Head of caudate nucleus (tissue), 42 donors: Measurements from ENCODE around the gene FUBP1.
"Not testable (repeated sequence)": the region's sequence is repeated elsewhere in the genome, so short reads cannot be mapped to it uniquely, and the experiment has no call there.

ENCODE experiments used
- DNase-seq, 42 donors: peaks; one replicate each; pipeline versions ENCODE4 v3.0.0 to v3.0.0-alpha.2; 2020 to 2021; ENCODE audit warnings: mixed read lengths in 7 of 42
- intact Hi-C: fragments of 100-400 bp; cut with DNase I; formaldehyde crosslinking; loops from one replicate; pipeline ENCODE4 v1.15.0; 2022

The FUBP1 gene

DNA sequence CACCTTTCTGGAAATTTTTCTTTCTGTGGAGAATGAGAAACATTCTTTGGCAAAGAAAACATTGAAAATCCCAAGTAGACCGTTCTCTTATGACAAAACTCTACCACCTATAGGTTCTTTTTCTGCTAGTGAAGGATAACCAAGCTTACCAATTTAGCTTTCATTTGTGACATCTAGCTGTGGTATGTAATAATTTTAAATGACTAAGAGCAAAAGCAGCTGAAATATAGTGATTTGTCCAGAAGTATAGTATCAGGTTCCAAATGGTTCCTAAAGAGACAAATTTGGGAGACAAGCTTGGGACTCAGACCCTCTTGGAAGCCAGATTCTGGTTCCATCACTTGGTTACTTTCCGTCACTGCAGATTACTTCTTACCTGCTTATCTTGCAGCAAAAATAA, 24.4 kb downstream of the FUBP1 start:
- no peak for DNase-seq

DNA sequence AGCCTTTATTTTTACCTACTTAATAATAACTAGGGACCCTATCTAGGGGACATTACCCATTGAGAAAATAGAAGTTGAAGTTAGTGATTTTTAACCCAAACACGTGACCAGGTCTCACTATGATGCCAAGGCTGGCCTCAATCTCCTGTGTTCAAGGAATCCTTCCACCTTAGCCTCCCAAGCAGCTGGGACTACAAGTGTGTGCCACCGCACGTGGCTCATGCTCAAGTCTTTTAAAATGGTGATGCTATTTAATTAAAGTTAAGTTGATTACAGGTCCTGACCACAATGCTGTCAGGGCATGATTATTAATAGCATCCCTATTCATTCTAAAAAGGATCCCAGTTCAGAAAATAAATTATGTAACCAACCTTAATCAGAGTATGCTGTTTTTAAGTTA, 25.0 kb downstream of the FUBP1 start:
- intact Hi-C loops = no loop called here
- DNase-seq = no peak

More for the DNA sequence above, 24.4 kb downstream of the FUBP1 start:
- intact Hi-C loops = no loop called here

DNA sequence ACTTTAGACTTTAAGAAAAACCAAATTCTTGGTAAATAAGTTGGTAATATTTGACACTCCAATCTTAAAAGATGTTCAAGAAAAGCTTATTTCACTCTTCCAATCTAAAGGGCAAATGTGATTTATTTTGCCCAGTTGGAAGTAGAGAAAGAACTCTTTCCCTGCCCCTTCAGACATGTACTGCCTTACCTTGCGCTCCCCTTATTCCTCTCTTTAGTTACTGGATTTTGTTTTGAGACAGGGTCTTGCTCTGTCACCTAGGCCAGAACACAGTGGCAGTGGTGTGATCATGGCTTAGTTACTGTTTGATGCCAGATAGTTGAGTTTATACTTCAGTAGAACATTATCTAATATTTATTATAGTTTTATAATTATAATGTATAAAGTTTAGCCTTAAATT, 27.5 kb downstream of the FUBP1 start:
- DNase-seq = no peak
- intact Hi-C loops = no loop called here

DNA sequence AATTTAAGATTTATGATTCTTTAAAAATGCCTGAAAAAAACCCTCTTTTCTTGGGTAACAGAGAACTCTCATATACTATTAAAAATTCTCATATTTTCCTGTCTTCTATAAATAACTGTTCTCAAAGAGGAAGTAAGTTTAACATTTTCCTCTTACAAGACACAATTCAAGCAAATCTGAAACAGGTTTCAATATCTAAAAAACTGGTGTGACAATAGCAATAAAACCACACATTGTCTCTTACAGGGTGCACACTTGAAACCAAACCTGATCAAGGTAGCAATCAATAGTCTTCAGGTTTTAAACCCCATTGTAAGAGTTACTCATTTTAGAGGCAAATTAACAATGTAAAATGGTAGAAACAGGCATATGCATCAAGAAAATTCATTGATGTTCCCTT, 28.0 kb downstream of the FUBP1 start:
- intact Hi-C loops = no loop called here
- DNase-seq = no peak

DNA sequence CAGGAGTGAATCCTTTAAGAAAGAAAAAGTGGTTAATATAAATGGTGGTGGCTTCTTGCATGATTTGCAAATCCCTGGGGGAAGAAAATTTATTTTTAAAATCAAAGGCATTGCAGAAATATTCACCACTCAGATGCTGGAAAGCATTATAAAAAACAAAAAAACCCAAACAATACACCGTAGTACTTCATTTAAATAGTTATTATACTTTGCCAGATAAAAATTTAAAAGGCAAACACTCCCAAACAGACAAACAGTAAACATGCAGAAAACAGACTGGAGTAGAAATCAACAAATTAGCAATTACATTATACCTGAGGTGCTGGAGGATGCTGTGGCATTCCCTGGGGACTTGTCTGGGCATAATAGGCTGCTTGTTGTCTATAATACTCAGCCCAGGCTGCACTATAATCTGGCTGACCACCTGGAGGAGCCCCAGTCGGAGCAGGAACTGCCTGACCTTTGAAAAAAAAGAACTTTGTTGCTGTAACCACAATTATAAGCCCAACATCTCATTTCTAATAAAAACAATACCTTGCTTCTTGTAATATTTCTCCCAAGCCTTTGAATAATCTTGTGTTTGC, 29.9 kb downstream of the FUBP1 start:
- DNase-seq = peak in 1 of 42 donors; percentile 13
- intact Hi-C loops = no loop called here

DNA sequence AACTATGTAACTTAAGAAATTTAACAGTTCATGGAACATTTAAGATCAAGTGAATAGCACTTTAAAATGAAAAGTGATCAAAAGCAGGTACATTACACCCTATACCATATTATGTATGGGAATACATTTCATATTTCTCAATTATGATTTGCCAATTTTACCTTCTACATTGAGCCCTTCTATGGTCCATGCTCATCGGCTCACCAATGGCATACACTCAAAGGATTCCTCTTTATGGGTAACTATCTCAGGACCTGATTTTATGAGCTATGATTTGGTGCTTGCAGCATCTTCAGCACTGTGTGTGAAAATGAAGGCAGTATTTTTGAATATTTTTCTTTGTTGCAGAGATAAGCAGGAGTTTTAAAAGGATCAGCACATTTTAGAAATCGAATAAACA, 33.5 kb downstream of the FUBP1 start:
- intact Hi-C loops = no loop called here
- no peak for DNase-seq

DNA sequence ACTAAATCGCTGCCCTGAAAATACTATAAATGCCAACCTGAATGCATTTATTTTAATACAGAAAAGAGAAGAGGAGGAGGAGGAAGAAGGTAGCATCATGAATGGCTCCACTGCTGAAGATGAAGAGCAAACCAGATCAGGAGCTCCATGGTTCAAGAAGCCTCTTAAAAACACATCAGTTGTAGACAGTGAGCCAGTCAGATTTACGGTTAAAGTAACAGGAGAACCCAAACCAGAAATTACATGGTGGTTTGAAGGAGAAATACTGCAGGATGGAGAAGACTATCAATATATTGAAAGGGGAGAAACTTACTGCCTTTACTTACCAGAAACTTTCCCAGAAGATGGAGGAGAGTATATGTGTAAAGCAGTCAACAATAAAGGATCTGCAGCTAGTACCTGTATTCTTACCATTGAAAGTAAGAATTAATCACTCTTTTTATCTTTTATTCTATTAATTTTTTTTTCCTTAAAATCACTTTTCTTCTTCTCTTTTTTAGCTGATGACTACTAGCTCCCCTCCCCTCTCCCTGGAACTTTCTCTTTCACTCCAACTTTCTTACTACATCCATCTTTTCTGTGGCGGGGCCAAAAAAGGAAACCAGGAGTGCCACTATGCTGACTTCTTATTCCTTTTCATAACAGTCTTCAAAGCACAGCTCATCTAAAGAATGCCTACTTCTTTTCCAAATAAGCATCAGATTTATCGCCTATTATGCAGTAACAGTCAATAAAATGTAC, 36.3 kb downstream of the FUBP1 start:
- no peak for DNase-seq
- intact Hi-C loops = no loop called here

DNA sequence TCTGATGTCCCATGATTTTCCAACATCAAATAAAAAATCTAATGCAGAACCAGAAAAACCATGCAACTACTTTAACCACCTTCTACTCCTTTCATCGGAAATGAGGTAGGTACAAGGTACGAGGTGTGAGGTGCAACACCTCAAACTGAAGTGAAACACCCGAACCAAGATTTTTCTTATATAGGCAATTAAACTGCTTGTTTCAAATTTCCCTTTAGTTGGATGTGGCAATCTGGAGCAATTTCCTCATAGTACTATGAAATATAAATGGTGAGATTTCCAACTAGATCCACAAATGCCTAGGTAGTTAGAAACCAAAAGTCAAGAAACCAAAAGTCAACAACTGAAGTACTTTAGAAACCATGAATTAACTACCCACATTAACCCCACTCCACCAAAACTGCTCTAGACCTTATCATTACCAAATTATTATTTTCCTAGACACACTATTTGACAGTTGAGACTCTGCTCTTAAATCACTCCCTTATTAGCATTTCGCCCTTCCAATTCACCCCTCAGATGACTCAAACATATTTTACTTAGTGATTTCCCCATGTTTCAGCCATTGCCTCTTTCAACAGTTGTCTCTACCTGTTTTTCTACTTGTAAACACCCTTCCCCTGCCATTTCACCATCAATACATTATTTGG, 37.8 kb downstream of the FUBP1 start:
- no peak for DNase-seq
- intact Hi-C loops = no loop called here

DNA sequence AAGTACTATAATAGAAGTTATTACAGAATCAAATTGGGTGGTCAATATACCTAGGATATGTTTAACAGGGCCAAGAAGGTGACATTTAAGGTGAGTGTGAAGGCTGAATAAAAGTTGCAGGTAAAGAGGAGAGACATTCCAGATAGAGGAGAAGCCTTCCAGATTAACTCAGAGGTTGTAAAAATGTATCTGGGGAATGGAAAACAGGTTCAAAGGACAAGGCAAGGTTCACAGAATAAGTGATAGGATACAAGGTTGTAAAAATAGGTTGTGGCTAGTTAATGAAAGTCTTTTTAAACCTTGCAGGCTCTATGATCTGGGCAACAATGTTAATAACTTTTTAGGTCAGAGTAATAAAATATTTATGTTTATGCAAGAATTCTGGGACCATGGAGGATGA, 40.2 kb downstream of the FUBP1 start:
- intact Hi-C loops = no loop called here
- DNase-seq = no peak

DNA sequence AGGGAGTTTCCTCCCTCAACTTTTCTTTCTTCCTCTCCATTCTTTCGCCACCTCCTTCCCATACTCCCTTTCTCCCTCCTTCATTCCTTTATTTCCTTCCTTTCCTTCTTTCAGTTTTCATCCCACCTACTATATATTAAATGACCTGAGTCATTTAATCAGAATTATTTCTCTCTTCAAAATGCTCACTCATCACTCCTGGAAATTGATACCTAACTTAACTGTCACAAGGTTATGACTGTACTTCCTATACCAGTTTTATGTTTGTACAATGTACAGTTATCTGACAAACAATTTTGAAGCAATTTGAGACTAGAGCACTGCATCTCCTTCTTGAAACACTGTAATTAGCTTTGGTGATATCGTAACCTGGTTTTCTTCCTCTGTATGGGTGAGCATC, 49.1 kb downstream of the FUBP1 start:
- intact Hi-C loops = no loop called here
- DNase-seq = no peak

DNA sequence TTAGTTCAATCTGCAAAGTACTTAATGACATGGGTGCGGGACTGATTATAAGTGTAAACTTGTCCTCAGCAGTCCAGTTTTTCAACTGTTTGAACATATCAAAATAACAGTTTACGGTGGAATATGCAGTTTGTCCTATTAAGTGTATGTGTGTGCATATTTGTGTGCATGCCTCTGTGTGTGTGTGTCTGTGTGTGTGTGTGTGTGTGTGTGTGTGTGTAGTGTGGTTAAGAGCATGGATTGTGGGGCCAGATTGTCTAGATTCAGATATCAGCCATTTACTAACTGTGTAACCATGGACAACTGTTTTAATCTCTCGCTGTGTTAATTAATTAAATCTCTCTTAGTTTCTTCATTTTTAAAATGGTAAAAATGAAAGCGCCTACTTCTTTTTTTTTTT, 51.5 kb downstream of the FUBP1 start:
- intact Hi-C loops = no loop called here

DNA sequence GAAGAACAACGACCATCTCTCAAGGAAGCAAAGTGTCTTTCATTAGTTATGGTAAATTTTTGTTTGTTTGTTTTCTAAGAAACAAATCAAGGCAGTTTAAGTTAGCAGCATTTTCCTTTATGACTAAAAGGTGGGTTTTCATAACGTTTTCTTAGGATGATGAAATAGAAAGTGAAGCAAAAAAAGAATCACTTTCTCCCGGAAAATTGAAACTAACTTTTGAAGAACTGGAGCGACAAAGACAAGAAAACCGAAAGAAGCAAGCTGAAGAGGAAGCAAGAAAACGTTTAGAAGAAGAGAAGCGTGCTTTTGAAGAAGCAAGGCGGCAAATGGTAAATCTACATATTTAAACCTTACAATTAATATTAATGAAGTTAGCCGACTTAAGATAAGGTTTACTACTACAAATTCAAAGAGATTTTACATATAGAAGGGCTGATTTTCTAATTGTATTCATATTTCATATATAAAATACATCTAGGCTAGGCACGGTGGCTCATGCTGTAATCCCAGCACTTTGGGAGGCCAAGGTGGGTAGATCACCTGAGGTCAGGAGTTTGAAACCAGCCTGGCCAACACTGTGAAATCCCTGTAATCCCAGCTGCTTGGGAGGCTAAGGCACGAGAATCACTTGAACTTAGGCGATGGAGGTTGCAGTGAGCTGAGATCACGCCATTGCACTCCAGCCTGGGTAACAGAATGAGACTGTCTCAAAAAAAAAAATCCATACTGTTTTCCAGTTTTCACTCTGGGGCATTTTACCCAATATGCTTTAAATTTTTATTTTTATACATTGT, 52.1 kb downstream of the FUBP1 start:
- DNase-seq = no peak
- intact Hi-C loops = no loop called here

More for the DNA sequence above, 51.5 kb downstream of the FUBP1 start:
- no peak for DNase-seq

DNA sequence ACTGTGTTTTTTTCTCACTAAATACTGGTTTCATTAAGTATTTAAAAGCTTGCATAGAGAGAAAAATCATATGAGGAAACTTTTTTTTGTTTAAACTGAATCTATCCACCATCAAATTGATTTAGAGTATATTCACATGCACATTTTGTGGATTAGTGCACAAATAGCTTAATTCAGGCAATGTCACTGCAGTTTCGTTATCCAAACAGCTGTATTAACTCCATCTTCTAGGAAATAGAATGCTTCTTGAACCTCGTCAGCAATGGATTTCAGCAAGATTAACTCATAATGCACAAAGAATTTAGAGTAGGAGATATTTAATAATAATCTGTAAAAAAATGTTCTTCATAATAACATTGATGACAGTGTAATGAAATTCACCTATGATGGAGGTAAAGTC, 52.9 kb downstream of the FUBP1 start:
- DNase-seq = no peak
- intact Hi-C loops = no loop called here

DNA sequence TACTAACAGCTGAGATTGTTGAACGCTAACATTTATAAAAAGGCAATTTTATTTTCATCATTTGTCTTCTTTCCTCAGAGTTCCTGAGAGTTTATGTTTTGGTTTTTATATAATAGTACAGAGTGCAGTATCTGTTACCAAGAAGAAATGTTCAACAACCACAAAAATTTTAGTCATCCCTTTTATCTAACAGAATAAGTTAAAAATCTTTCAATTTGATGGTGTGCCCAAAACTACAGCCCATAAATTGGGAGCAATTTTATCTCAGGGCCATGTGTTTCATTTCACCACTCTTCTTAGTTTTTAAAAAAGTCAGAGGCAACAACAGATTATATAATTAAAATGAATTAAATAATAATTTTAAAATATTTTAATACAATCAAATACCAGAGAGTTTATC, 53.4 kb downstream of the FUBP1 start:
- no peak for DNase-seq
- intact Hi-C loops = no loop called here

DNA sequence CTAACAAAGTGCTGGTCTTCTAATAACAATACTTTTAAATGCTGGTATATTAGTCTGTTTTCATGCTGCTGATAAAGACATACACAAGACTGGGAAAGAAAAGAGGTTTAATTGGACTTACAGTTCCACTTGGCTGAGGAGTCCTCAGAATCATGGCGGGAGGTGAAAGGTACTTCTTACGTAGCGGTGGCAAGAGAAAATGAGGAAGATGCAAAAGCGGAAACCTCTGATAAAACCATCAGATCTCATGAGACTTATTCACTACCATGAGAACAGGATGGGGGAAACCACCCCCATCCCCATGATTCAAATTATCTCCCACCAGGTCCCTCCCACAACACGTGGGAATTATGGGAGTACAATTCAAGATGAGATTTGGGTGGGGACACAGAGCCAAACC, 60.0 kb downstream of the FUBP1 start:
- intact Hi-C loops, DNase-seq: not testable (repeated sequence)

DNA sequence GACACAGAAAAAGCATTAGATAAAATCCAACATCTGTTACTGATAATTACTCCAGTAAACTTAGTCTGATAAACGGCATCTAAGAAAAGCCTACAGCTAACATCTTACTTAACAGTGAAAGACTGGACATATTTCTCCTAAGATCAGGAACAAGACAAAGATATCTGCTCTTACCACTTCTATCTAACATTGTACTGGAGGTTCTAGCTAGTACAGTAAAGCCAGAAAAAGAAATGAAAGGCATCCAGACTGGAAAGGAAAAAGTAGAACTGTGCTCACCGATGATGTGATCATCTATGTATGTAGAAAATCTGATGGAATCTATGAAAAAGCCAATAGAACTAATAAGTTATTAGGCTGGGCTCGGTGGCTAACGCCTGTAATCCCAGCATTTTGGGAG, 68.8 kb downstream of the FUBP1 start:
- intact Hi-C loops = no loop called here
- DNase-seq = no peak

DNA sequence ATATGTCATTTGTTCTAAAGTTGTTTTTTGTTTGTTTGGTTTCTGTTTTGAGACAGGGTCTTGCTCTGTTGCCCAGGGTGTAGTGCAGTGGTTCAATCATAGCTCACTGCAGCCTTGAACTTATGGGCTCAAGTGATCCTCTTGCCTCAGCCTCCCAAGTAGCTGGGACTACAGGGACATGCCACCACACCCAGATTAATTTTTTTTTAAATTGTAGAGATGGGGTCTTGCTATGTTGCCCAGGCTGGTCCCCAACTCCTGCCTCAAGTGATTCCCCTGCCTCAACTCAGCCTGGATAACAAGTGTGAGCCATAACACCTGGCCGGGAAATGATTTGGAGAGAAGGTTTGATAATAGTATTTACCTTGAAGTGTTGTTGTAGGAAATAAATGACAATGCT, 72.2 kb downstream of the FUBP1 start:
- intact Hi-C loops = no loop called here

DNA sequence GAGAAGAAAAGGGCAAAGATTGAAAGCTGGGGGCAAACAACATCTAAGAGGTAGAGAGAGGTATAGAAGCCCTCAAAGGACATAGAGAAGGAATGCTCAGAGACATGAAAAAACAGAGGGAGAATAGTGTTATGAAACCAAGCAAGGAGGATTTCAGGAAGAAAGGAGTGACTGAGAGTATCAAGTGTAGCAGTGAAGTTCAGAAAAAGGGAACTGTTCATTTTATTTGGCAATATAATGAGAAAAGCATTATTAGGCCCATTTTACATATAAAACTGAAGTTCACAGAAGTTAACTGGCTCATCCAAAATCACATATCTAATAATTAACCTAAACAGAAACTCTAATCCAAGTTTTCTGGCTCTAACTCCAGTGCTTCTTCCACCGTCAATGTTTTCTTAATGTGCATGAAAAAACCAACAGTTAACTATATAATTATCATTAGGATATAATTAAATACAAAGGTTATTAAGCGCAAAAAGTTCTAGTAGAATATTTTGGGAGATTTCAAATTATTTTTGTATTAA, 72.8 kb downstream of the FUBP1 start:
- no peak for DNase-seq
- intact Hi-C loops = no loop called here

More for the DNA sequence above, 72.2 kb downstream of the FUBP1 start:
- DNase-seq = no peak

DNA sequence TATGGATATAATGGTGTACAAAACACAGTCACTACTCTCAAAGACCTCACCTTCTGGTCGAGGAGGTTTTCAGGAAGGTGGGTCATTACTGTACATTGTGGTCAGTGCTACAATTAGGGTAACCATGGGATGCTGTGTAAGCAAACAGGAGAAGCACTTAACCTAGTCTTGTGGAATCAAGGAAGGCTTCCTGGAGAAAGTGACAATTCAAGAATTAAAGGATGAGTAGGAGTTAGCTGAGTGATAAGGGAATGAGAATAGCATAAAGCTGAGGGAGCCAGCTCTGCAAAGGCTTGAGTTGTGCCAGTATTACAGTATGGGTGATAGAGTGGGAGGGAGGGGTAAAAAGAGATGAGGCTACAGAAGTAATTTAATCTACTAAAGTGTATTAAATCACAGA, 73.3 kb downstream of the FUBP1 start:
- intact Hi-C loops = no loop called here
- DNase-seq = no peak
